Mesothelial cell of epicardium (in vitro differentiated cells): ENCODE data around the gene GALR2. TPM values are rescaled to one million over a fixed set of nuclear protein-coding genes. Genes with fewer than 3 reads are reported as not detected.
A peak's percentile ranks its signal among the peaks of the same experiment; 100 is the strongest.

Experiments
- DNase-seq, 2 experiments: peaks; one replicate each; pipeline ENCODE4 v3.0.0; 2021; ENCODE audit warnings: low spot score in 2 of 2; ENCODE audit not compliant: unreplicated experiment in 2 of 2
- H3K27ac Mint-ChIP-seq: 2 replicates; pipeline ENCODE4 v1.8.0; 2021; ENCODE audit warnings: mixed read lengths
- H3K27me3 Mint-ChIP-seq: 2 replicates; pipeline ENCODE4 v1.8.0; 2021; ENCODE audit warnings: low read depth, mixed read lengths
- H3K36me3 Mint-ChIP-seq: 2 replicates; pipeline ENCODE4 v1.8.0; 2021; ENCODE audit warnings: mixed read lengths
- H3K4me1 Mint-ChIP-seq: 2 replicates; pipeline ENCODE4 v1.8.0; 2021; ENCODE audit warnings: mixed read lengths
- H3K4me3 Mint-ChIP-seq: 2 replicates; pipeline ENCODE4 v1.8.0; 2021; ENCODE audit warnings: mild to moderate bottlenecking, moderate library complexity, mixed read lengths
- H3K9me3 Mint-ChIP-seq: 2 replicates; pipeline ENCODE4 v1.8.0; 2021; ENCODE audit warnings: mixed read lengths
- CTCF ChIP-seq: fragments of 200-600 bp; sonication (generic); IDR thresholded peaks from one replicate; pipeline ENCODE4 v1.5.0; 2021; ENCODE audit warnings: antibody characterized with exemption; ENCODE audit not compliant: unreplicated experiment
- total RNA-seq: library from RNA; stranded (reverse); gene quantifications from 3 replicates; pipeline ENCODE4 v1.2.1, GENCODE V29; 2021

Gene GALR2
- total RNA-seq, 1 donor from 2014 or later: not detected

- Mint-ChIP-seq H3K27me3 (no peaks in the 10 kb centered on the region), H3K9me3 (no peaks in the 10 kb centered on the region), H3K4me1 (peaks cover 10% of the 10 kb centered on the region), H3K4me3 (no peak overlapping the region), H3K27ac (no peak overlapping the region), H3K36me3 (peaks cover 51% of the 10 kb centered on the region)
- no peak for DNase-seq
- no peak for TF ChIP-seq CTCF
Measured at GRCh38 chr17:76049239-76049638, 25.3 kb upstream of the GALR2 start.

- no peaks in the 10 kb centered on the region for H3K27me3 Mint-ChIP-seq
- H3K4me1 Mint-ChIP-seq: peaks cover 10% of the 10 kb centered on the region
- DNase-seq: no peak
- peaks cover 47% of the 10 kb centered on the region for H3K36me3 Mint-ChIP-seq
- no peak overlapping the region for H3K27ac Mint-ChIP-seq
- H3K9me3 Mint-ChIP-seq: no peaks in the 10 kb centered on the region
- no peak overlapping the region for H3K4me3 Mint-ChIP-seq
- no peak for TF ChIP-seq CTCF
Measured at GRCh38 chr17:76049836-76050537, 24.6 kb upstream of the GALR2 start.

- H3K9me3 Mint-ChIP-seq: no peaks in the 10 kb centered on the region
- no peak overlapping the region for H3K27ac Mint-ChIP-seq
- no peak for TF ChIP-seq CTCF
- no peak overlapping the region for H3K4me3 Mint-ChIP-seq
- peaks cover 10% of the 10 kb centered on the region for H3K4me1 Mint-ChIP-seq
- no peaks in the 10 kb centered on the region for H3K27me3 Mint-ChIP-seq
- peaks cover 39% of the 10 kb centered on the region for H3K36me3 Mint-ChIP-seq
- DNase-seq: no peak
Measured at GRCh38 chr17:76050538-76051467, 23.8 kb upstream of the GALR2 start.

- H3K9me3 Mint-ChIP-seq: no peaks in the 10 kb centered on the region
- no peaks in the 10 kb centered on the region for H3K27me3 Mint-ChIP-seq
- no peak for DNase-seq
- TF ChIP-seq CTCF: no peak
- peak overlapping the region; percentile 88 for H3K27ac Mint-ChIP-seq
- H3K4me3 Mint-ChIP-seq: no peak overlapping the region
- peaks cover 40% of the 10 kb centered on the region for H3K36me3 Mint-ChIP-seq
- peaks cover 10% of the 10 kb centered on the region for H3K4me1 Mint-ChIP-seq
Measured at GRCh38 chr17:76051561-76051960, 23.0 kb upstream of the GALR2 start.

GRCh38 chr17:76053246-76054111, 21.1 kb upstream of the GALR2 start:
- DNase-seq: no peak
- Mint-ChIP-seq H3K27ac (peak overlapping the region; percentile 69), H3K4me3 (no peak overlapping the region), H3K27me3 (no peaks in the 10 kb centered on the region), H3K4me1 (peaks cover 10% of the 10 kb centered on the region), H3K36me3 (peaks cover 40% of the 10 kb centered on the region), H3K9me3 (no peaks in the 10 kb centered on the region)
- TF ChIP-seq CTCF: no peak
